DMS 273 (cell line): Measurements from ENCODE around the gene NKAIN2.
"Not testable (repeated sequence)": the region's sequence is repeated elsewhere in the genome, so short reads cannot be mapped to it uniquely, and the experiment has no call there.

Experiments used
- DNase-seq: peaks from one replicate; lab custom pipeline; 2025; ENCODE audit not compliant: unreplicated experiment; lab: John Stamatoyannopoulos, UW

NKAIN2 gene

DNA sequence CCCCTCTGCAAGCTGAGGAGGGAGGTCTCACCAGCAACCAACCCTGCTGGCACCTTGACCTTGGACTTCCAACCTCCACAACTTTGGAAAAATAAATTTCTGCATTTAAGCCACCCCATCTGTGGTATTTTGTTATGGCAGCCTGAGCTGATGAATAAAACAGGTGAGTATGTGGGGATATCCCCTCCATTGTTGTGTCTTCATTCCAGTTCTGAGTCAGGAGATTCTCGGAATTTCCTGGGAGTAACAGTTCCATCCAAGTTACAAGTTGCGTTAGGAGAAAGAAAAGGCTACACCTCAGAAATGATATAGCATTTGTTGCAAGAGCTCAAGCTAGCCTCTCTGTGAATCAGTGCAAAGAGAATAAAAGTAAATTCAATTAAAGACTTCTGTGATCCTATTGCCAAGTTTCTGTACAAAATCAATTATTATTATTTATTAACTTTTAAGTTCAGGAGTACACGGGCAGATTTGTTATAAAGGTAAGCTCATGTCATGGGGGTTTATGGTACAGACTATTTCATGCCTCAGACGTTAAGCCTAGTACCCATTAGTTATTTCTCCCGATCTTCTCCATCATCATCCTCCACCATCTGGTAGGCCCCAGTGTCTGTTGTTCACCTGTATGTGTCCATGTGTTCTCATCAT lies 153.0 kb downstream of the NKAIN2 start:
- no peak for DNase-seq

DNA sequence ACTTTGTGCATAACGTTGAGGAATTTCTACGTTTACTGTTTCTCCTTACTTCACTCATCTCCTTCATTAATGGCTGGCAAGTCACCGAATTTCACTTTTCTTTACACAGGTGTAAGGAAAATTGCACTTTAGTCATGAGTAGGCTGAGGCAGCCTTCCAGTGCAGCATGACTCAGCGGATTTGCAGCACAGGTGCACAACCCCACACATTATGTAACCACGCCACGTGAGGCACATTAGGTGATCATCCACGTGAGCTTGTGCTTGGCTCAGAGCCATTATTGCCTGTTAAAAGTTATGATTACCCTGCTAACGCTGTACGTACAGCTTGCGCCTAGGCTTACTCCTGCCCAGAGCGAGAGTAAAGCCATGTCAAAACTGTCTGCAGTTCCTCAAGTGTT lies 158.8 kb downstream of the NKAIN2 start:
- no peak for DNase-seq

DNA sequence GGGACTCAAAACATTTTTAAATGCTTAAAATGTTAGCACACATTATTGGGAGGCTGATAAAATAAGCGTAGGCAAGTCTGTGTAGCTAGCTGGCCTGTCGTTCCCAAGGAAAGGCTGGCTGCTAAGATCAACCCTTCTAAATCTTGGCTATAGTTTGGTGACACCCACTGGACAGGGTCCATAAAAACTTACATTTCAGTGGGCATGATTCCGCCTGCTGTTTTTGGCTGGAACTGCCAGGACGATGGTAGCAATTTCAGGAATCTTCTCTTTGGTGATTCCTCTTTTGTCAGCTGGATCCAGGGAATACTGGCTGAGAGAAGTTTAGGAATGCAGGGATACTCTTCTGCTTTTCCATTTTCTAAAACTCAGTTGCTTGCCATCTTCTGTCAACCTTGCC lies 162.2 kb downstream of the NKAIN2 start:
- peak; percentile 51 for DNase-seq

DNA sequence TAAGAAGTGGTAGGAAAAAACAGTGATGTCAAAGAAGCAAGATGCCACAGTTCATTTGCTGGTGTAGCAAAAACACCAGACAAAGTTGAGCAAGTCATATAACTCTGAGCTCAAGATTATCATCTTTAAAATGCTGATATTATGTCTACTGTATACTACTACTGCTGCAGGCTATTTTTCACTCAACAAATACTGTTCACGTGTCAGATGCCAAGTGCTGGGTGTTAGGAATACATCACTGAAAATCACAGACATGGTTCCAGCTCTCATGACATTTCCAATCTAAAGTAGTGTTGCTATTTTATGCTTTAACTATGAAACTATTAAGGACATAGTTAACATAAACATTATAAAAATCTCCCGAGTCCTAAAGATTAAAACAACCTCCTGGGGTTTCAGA lies 163.0 kb downstream of the NKAIN2 start:
- no peak for DNase-seq

DNA sequence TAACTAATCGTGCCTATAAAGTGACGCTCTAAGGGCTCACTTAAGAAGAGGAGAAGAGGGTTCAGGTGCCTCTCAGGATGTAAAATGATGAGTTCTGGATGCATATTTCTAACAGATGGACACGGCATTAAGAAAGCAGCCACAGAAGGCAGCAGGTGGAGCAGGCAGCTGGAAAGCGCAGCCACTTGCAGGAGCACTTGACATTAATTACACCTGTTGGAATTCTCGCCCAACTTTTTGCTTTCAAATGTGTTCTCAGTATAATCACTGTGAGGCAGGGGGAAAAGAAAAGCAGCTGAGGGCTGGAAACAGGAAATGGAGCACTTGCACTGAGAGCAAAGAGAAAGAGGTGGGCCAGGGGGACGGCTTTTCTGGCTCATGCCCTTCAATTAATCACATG lies 164.2 kb downstream of the NKAIN2 start:
- DNase-seq: peak; percentile 62

DNA sequence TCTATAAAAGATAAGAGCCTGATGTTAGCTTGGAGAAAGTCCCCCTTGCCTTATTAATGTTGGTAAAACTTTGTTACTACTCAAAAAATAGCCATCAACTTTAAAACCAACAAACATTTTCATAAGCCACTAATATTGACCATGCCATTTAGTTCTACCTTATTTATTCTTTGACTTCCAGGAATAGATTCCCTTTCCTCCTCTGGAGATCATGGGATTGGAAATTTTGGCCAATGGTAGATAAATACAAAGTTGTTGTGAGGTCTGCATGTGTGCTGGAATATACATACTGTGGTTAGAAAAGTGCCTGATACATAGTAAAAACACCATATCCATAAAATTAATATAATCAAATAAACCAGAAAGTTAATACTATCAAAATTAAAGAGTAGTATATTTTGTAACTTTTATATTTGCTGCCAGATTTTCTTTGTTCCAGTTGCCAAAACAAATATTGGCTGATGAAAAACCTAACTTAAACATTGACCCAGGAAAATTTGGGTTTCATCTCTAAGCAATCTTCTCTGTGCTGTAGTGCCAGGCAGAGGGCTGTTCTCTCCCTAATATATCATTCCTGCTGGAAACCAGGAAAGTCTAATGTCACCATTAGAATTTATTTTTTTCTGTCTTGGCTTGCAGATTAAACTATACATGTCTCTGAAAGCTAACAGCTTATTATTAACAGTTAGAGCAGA lies 169.1 kb downstream of the NKAIN2 start:
- no peak for DNase-seq

DNA sequence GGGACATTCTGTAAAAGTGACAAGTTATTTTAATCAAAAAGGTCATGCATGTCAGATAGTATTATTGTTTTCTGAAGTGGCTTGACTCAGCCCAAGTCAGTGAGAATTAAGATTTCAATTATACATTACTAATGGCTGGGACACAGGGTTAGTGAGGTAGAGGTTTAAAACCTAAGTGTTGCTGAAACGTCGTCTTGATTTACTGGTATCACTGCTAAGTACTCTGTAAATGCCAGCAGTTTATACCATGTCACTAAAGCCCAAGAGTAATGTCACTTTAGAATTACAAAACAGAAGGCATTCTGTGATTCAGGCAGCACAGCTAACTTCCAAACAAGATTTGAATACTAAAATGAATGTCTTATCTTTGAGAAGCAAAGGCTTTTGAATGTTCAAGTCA lies 176.6 kb downstream of the NKAIN2 start:
- no peak for DNase-seq

DNA sequence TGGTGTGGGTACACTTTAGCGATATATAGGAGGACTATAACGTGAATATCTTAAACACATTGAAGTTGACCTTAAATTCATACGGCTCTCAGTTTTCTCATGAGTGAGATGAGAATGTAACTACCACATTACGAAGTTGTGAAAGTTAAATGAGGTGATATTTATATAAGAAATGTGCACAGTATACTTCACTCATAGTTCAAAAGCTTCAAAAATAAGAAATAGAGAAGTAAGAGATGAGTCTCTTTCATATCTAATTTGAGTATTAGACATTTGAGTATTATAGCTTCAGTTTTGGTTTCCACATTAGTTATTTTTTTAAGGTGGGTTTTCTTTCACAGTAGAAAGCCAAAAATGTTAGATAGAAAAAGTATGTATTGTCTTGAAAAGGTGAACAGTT lies 183.3 kb downstream of the NKAIN2 start:
- DNase-seq: no peak

DNA sequence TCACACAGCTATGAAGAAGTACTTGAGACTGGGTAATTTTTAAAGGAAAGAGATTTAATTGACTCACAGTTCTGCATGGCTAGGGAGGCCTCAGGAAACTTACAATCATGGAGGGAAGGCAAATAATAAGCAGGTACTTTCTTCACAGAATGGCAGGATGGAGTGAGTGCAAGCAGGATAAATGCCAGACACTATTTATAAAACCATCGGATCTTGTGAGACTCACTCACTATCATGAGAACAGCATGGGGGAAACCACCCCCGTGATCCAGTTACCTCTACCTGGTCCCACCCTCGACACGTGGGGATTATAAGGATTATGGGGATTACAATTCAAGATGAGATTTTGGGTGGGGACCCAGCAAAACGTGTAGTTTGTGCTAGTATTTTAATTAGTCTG lies 186.3 kb downstream of the NKAIN2 start:
- DNase-seq: not testable (repeated sequence)

DNA sequence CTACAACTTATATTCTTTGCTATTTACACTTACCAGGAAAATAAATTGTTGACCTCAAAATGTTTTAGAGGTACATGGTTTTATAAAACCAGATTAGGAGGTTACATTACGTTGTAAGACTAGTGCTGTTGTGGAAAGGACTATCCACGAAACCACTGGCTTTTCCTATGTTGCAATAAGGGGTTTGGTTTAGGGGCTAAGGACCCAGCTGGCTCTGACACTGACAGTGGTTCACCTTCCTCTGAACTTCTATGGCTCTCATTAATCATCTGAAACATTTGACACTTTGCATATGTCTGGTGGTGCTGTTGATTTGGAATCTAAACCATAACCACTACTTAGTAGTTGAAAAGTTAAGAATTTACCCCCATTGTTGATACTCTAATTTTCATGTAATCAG lies 186.7 kb downstream of the NKAIN2 start:
- DNase-seq: no peak

DNA sequence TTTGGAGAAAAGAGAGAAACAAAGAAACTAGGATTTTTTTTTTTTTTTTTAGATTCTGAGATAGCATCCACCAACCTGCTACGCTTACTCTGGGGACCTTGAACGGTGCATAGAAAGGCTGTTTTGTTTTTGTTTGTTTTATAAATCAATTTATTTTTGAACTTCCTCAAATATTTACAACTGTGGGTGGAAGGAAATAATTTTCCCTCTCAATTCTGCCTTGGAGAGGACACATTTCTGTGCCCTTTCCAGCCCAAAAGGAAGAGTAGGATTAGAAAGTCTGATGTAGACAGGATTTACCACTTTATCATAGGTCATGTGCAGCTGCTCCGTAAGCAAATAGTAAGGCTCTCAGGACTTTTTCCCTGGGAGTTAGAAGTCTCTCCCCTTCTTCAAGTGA lies 190.5 kb downstream of the NKAIN2 start:
- DNase-seq: no peak

DNA sequence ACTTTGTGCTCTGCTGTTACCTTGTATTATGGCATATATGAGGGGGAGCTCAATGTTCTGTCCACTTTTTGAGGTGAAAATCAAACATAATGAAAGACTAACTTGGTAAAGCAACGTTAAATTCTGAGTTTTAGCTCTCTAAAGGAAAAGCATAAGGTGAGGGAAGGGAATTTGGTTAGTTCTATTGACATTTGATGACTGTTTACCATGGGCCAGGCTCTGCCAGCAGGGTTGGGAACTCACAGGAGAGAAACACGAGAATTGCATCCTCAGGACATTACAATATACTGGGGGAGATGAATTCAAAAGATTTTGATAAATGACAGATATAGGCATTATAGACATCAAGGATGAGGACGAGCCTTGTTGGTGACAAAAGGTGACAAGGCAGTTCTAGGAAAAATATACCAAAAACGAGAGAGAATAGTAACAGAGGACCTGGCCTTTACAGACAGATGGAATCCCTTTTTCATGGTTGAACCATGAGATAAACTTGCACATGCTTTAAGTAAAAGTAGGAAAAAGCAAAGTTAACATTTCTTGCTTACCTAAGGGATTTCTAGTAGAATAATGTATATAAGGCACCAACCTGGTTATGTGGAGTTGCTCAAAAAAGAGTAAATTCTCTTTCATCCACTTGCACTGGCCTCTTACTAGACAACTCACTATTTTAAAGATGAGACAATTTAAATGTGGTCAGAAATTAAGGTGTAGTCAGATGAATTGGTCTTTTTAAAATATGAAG lies 191.4 kb downstream of the NKAIN2 start:
- no peak for DNase-seq

DNA sequence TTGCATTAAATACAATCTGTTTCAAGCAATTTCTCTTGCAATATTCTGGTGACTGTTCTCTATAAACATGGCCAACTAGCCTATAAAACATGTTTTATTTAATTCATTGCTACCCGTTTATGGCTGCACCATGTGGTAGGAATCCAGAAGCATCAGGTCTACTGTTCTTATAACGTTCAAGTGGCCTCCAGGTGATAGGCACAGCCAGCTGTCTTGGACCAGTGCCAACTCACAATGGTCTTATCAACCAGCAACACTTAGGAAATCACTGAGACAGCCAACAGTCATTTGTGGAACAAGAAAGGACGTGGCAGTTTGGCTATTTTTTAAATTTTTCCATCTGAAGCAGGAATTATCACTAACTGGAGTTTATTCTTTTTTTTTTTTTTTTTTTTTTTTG lies 193.6 kb downstream of the NKAIN2 start:
- DNase-seq: peak; percentile 40

DNA sequence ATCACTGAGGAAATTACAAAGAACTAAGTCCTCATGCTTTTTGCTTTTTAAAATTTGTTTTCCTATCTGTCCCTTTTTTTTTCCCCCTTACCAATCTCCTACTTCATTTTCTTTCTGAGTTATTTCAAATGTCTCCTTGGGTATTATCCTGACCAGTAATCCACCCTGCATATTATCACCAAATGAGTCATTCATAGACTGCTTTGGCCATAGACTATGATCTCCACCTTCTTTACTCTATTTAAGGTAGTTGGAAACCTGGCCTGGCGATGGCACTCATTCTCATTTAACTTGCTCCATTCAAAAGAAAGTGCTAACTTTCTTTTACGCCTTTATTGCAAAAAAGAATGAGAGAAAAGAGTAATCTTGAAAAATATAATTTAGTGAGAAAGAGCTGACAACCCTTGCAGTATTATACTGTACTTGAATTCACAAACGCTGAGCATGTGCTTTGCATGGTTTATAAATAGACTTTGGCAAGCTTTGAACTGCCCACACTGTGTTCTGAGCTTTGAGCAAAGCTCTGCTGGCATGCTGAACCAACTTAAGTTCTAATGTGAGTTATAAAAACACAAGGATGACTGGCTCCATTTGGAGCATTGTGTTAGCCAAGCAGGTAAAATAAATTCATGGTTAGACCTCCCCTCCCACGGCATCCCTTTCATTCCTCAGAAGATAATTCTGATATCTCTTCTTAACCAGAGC lies 198.9 kb downstream of the NKAIN2 start:
- no peak for DNase-seq

DNA sequence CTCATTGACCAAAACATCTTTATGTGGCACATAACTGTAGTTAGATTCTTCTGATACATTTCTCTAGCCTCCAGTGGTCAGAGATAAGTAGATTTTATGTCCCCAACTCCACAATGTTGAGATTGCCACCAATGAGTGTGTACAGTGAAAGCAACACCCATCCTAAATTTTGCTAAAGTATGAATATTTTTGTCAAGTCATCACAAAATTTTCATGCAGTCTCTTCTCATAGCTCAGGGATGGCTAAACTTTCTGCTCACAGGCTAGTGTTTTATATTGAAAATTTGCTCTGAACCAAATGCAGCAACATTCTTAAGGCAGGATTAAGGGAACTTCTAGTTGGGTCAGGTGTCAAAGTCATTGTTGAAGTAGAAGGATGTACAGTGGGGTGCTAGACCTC lies 203.6 kb downstream of the NKAIN2 start:
- DNase-seq: no peak

DNA sequence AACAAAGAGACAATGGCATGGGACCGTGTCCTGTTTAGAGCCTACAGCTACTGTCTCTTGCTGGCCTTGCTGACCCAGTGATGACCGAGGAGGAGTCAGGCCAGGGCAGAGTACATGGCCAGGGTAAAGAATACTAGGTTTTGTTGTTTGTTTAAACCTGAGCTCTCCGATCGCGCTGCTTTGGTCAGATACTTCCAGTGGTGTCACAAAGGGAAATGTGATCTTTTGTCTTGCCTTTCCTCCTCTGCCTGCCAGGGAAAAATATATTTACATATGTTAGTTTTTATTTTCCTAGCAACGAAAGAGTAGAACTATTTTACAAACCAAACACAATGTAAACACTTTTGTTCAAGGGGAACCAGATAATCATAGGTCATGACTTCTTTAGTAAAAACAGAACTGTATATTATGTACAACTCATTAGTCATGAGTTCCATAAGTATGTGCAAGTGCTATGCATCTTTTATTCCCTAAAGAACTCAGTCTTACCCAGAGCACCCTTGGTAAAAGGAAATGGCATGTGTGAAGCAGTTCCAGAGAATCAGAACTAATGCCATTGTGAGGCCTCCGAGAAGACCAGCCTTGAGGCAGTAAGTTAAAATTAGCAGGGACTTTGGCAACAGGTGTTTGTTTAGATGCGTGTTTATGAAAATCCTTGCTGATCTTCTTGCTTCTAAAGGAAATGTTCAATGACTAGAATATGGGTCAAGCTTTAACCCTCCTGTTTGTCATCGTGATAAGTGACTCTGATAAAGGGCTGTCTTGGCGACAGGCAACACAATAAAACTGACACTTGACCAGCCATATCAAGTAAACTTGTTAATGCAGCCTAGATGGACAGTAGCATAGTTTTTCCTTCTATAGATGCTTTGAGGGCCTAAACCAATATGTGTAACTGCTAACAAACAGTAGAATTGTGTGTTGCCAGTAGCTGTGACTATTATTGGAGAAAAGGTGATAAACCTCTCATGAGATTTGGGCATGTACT lies 204.6 kb downstream of the NKAIN2 start:
- DNase-seq: no peak

DNA sequence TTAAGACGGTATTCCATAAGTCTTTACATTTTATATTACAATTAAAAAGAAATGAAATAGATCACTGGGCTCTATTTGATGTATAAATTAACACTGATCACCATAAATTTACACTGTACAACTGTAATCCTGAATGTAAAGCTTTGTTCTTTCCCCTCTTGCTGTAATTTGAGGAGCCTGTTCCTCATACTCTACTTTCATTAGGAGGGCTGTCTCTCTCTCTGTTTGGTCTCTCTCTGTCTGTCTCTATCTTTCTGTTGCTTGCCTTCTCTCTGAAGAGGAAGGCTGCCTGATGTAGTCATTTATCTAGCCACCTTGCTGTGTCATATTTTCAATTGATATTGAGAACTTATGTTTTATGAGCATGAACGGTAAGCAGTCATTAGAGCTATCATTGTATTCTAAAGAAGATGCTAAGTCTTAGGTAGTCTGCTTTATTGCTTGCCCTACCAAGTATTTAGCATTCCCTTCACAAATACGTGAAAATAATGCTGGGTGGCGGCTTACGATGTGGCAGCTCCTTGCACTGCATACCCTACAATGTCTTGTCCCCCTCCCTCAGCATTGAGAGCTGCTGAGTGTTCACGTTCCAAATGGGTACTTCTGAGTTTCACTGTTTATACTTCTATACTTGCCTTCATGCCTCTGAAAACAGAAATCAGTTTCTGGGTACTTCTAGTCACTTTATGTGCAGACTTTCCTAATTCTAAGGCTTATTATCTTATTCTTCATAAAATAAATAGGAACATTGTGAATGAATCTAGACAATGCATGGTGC lies 205.5 kb downstream of the NKAIN2 start:
- DNase-seq: no peak

DNA sequence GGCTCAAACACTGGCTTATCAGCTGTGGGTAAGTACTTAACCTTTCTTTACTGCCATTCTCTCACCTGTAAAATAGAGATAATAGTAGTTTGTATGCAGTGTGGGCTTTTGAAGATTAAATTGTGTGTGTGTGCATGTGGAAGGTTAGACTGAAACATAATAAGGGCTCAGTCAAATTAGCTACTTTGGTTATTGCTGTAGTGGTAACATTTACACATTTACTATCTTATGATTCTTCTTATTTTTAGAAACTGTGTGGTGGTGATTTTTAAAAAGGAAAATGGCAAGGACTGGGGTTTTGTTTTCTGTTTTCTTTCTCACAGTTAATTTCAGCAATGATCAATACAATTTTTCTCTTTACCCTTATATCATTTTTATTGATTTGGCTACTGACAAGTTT lies 206.9 kb downstream of the NKAIN2 start:
- DNase-seq: no peak

DNA sequence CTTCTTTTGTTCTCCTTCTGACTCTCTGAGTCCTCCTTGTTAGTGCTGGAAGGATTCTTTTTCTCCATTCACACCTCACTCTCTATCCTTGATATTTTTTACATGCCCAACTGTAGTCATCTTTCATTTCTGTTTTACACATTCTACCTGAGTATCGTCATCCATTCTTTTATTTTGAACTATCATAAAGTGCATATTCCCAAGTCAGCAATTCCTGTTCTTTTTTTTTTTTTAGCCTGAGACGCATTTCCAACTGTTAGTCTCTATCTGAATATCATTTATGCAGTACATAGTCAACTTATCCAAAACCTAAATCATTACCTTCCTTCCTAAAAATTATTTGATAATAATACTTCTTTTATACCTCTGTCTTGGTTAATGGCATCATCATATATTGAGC lies 207.5 kb downstream of the NKAIN2 start:
- DNase-seq: no peak

DNA sequence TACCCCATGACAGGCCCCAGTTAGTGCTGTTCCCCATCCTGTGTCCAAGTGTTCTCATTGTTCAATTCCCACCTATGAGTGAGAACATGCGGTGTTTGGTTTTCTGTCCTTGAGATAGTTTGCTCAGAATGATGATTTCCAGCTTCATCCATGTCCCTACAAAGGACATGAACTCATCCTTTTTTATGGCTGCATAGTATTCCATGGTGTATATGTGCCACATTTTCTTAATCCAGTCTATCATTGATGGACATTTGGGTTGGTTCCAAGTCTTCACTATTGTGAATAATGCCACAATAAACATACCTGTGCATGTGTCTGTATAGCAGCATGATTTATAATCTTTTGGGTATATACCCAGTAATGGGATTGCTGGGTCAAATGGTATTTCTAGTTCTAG lies 218.4 kb downstream of the NKAIN2 start:
- DNase-seq: not testable (repeated sequence)
